ENCODE data around the gene IER5.

- TF ChIP-seq, protein P1, sequence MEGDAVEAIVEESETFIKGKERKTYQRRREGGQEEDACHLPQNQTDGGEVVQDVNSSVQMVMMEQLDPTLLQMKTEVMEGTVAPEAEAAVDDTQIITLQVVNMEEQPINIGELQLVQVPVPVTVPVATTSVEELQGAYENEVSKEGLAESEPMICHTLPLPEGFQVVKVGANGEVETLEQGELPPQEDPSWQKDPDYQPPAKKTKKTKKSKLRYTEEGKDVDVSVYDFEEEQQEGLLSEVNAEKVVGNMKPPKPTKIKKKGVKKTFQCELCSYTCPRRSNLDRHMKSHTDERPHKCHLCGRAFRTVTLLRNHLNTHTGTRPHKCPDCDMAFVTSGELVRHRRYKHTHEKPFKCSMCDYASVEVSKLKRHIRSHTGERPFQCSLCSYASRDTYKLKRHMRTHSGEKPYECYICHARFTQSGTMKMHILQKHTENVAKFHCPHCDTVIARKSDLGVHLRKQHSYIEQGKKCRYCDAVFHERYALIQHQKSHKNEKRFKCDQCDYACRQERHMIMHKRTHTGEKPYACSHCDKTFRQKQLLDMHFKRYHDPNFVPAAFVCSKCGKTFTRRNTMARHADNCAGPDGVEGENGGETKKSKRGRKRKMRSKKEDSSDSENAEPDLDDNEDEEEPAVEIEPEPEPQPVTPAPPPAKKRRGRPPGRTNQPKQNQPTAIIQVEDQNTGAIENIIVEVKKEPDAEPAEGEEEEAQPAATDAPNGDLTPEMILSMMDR (IDR thresholded peaks at IDR 0.05) = no peak
- no peak for TF ChIP-seq EZH2 (IDR thresholded peaks at IDR 0.05; ENCODE audit: borderline replicate concordance, insufficient read depth, low read depth, low read length, poor library complexity, severe bottlenecking)
Measured at GRCh38 chr1:181122222-181122621, 33.7 kb downstream of the IER5 start.
